GM12873 (cell line): ENCODE results near the gene TRPM6.

ENCODE experiments used
- CTCF ChIP-seq: IDR thresholded peaks from 2 replicates; pipeline ENCODE4 v1.5.1; 2012; ENCODE audit warnings: low read depth, mild to moderate bottlenecking, moderate library complexity, low read length, control low read depth; ENCODE audit not compliant: insufficient read depth; ENCODE audit errors: missing control alignments

Gene TRPM6

GRCh38 chr9:74783408-74783807, 104.3 kb downstream of the TRPM6 start:
- TF ChIP-seq CTCF = no peak

- TF ChIP-seq CTCF = peak; percentile 75
Measured at GRCh38 chr9:74777136-74777879, 110.4 kb downstream of the TRPM6 start.

- no peak for TF ChIP-seq CTCF
Measured at GRCh38 chr9:74775396-74775795, 112.3 kb downstream of the TRPM6 start.

GRCh38 chr9:74773886-74774479, 113.7 kb downstream of the TRPM6 start:
- peak; percentile 82 for TF ChIP-seq CTCF

GRCh38 chr9:74772121-74772520, 115.6 kb downstream of the TRPM6 start:
- TF ChIP-seq CTCF = no peak

GRCh38 chr9:74771672-74772071, 116.0 kb downstream of the TRPM6 start:
- no peak for TF ChIP-seq CTCF

- no peak for TF ChIP-seq CTCF
Measured at GRCh38 chr9:74771262-74771585, 116.5 kb downstream of the TRPM6 start.
